PFSK-1 (cell line): ENCODE measurements around the gene INPP5F.
A peak's percentile ranks its signal among the peaks of the same experiment; 100 is the strongest.

Experiments used
- FOXP2 ChIP-seq: optimal IDR thresholded peaks from 2 replicates; pipeline ENCODE3; 2011; ENCODE audit warnings: borderline replicate concordance, control low read depth, inconsistent platforms; ENCODE audit not compliant: insufficient read depth; ENCODE audit errors: extremely low read length, extremely low read depth
- POLR2AphosphoS5 ChIP-seq: IDR thresholded peaks from 2 replicates; pipeline ENCODE4 v1.6.1; 2012; ENCODE audit warnings: low read depth, mild to moderate bottlenecking, control low read depth, low read length, moderate library complexity
- REST ChIP-seq, 2 experiments: IDR thresholded peaks; 2 replicates each; pipeline versions ENCODE4 v1.6.1 to v1.8.0; 2011 to 2012; ENCODE audit warnings: low read depth in 2 of 2, low read length in 2 of 2, control low read depth in 1 of 2, inconsistent platforms in 1 of 2, mild to moderate bottlenecking in 1 of 2, moderate library complexity in 1 of 2; ENCODE audit not compliant: insufficient read depth in 1 of 2
- SIN3A ChIP-seq: IDR thresholded peaks from 2 replicates; pipeline ENCODE4 v1.6.1; 2012; ENCODE audit warnings: mild to moderate bottlenecking, low read length, moderate library complexity, borderline replicate concordance; ENCODE audit not compliant: insufficient read depth
- TAF1 ChIP-seq: IDR thresholded peaks from 2 replicates; pipeline ENCODE4 v1.6.1; 2012; ENCODE audit warnings: low read length, control low read depth, borderline replicate concordance; ENCODE audit not compliant: insufficient read depth

The INPP5F gene

GRCh38 chr10:119872860-119873681 is 147.2 kb downstream of the INPP5F start:
- peak; percentile 79; the same call in 1 of the 2 replicates for TF ChIP-seq TAF1
- no peak for TF ChIP-seq SIN3A
- TF ChIP-seq REST (IDR thresholded peaks at IDR 0.05; ENCODE audit: insufficient read depth in 1 of 2, low read depth in 2 of 2, low read length in 2 of 2) = no peak

- TF ChIP-seq SIN3A (no peak), FOXP2 (no peak), REST (IDR thresholded peaks at IDR 0.05; ENCODE audit: insufficient read depth in 1 of 2, low read depth in 2 of 2, low read length in 2 of 2) (no peak), TAF1 (no peak), POLR2AphosphoS5 (no peak)
Observed at GRCh38 chr10:119878524-119878923, 152.7 kb downstream of the INPP5F start.
